IPS-20b (cell line): ENCODE results near the gene JUNB.

Source experiments
- H3K27ac ChIP-seq: one replicate; pipeline ENCODE4 v1.5.1; 2013; ENCODE audit warnings: low read length
- H3K27me3 ChIP-seq: 2 replicates; pipeline ENCODE4 v1.6.1; 2013; ENCODE audit warnings: mild to moderate bottlenecking, low read length, inconsistent platforms; ENCODE audit not compliant: insufficient read depth
- H3K36me3 ChIP-seq: 2 replicates; pipeline ENCODE4 v1.6.1; 2013; ENCODE audit warnings: low read depth, mild to moderate bottlenecking, inconsistent platforms, low read length, moderate library complexity; ENCODE audit not compliant: insufficient read depth
- H3K4me1 ChIP-seq: 2 replicates; pipeline ENCODE4 v1.6.1; 2013; ENCODE audit warnings: mild to moderate bottlenecking, control low read depth, inconsistent platforms, low read length, moderate library complexity; ENCODE audit not compliant: insufficient read depth
- H3K4me3 ChIP-seq: 2 replicates; pipeline ENCODE4 v1.5.1; 2013; ENCODE audit warnings: mild to moderate bottlenecking, low read length, inconsistent platforms
- H3K9ac ChIP-seq: 2 replicates; pipeline ENCODE4 v1.6.1; 2013; ENCODE audit warnings: low read depth, mild to moderate bottlenecking, inconsistent platforms, low read length, moderate library complexity
- H3K9me3 ChIP-seq: 2 replicates; pipeline ENCODE4 v1.6.1; 2013; ENCODE audit warnings: mild to moderate bottlenecking, low read depth, low read length, inconsistent platforms; ENCODE audit not compliant: insufficient read depth

Gene JUNB

DNA sequence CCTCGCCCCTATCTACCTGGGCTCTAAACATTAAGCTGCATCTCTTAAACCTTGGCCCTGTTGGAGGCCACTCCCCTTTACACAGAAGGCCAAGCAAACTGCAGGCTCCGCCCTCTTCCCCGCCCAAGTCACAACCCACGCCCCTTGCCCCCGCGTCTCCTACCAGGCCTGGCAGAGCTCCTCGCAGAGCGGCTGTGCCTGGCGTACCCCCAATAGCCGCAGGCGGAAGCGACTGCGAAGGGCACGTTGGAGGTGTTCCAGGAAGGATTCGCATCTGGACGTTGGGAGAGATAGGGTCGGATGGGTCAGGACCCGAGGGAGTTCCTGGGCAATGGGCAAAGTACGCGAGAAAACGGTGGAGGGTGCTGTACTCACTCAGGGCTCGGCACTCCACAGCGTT is 37.2 kb downstream of the JUNB start:
- Histone ChIP-seq H3K27ac (no peak overlapping the region), H3K4me1 (peaks cover 4% of the 10 kb centered on the region; the same call in 1 of the 2 replicates), H3K9me3 (no peaks in the 10 kb centered on the region), H3K4me3 (peak overlapping the region; percentile 58; the same call in 1 of the 2 replicates), H3K9ac (peak overlapping the region; percentile 38; the same call in 1 of the 2 replicates), H3K36me3 (no peaks in the 10 kb centered on the region), H3K27me3 (peaks cover 48% of the 10 kb centered on the region)

DNA sequence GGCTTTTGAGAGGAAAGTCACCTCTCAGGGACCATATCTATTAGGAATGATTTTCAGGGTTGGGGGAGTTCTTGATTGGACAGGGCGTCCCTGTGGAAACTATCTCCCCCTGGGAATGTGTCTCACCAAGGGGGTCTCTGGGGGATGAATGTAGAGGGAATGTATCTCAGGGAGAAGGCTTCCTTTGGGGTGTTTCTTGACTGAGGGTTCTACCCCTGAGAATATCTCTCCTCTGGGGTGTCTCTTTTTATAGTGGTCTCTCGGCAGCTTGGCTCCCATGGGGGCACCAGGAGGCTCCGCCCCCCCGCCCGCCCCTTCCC is 42.1 kb downstream of the JUNB start:
- Histone ChIP-seq H3K27me3 (peaks cover 87% of the 10 kb centered on the region), H3K4me3 (peak overlapping the region; percentile 54; the same call in 1 of the 2 replicates), H3K9me3 (no peaks in the 10 kb centered on the region), H3K9ac (no peak overlapping the region), H3K36me3 (no peaks in the 10 kb centered on the region), H3K27ac (no peak overlapping the region), H3K4me1 (peaks cover 4% of the 10 kb centered on the region; the same call in 1 of the 2 replicates)

DNA sequence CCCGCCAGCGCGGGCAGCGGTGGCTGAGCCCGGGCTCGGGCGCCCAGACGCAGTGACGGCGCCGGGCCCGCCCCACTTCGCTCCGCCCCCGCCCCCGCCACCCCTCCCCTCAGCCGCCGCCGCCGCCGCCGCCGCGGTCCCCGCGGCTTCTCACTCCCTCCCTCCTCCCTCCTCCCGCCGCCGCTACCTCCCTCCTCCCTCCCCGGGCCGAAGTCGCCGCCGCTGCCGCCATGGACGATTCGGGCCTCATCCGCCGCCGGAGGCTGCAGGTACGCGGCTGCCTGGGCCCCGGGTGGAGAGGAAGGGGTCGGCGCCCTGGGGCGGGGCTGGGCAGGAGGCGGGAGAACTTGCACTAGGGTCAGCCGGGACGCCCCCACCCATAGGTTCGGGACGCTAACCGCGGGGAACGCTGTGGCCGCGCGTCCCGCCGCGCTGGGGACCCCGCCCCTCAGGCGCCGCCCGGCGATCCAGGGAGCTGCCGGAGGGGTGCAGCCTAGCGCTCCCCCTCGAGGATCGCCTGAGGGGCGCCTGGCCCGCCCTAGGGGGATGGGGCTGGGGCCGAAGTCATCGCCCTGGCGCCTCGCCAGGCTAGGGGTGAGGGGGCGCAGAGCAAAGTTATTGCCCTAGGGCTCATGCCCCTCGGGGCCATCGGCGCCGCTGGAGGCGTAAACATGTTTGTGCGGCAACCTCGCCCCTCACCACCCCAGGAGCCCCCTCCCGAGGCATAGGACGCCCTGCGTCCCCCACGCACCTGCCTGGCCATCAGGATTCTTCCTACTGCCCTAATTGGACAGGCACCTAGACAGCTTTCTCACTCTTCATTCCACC is 42.7 kb downstream of the JUNB start:
- Histone ChIP-seq H3K4me1 (peaks cover 4% of the 10 kb centered on the region; the same call in 1 of the 2 replicates), H3K27me3 (peaks cover 85% of the 10 kb centered on the region), H3K27ac (no peak overlapping the region), H3K4me3 (peak overlapping the region; percentile 65), H3K9me3 (no peaks in the 10 kb centered on the region), H3K36me3 (no peaks in the 10 kb centered on the region), H3K9ac (peak overlapping the region; percentile 33; the same call in 1 of the 2 replicates)

DNA sequence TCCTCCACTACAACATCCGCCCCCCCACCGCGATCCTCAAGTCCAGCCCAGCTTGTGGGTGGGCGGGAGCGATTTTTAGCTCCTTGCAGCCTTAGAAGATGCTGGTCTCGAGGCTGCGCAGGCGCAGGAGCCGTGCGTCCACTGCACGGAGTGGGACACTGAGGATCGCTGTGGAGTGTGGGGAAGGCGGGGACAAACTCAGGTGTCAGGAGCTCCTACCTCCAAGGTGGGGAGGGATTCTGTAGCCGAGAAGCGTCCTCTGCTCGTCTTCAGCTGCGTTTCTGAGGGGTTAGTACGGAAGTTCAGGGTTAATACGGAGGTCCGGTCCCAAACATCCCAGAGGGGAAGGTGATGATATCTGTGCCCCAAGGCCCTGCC is 43.3 kb downstream of the JUNB start, which contains the start of gene RTBDN:
RTBDN (minus strand) TSS at position 14 of the 378 bp plus-strand sequence. CDS start 4,600 bp downstream, outside the sequence.
- Histone ChIP-seq H3K4me3 (peak within 1 kb of the TSS; percentile 65), H3K4me1 (peaks cover 4% of the 10 kb centered on the region; the same call in 1 of the 2 replicates), H3K27me3 (peaks cover 86% of the 10 kb centered on the region), H3K27ac (no peak within 1 kb of the TSS), H3K36me3 (no peaks in the 10 kb centered on the region), H3K9ac (peak within 1 kb of the TSS; percentile 33; the same call in 1 of the 2 replicates), H3K9me3 (no peaks in the 10 kb centered on the region)

DNA sequence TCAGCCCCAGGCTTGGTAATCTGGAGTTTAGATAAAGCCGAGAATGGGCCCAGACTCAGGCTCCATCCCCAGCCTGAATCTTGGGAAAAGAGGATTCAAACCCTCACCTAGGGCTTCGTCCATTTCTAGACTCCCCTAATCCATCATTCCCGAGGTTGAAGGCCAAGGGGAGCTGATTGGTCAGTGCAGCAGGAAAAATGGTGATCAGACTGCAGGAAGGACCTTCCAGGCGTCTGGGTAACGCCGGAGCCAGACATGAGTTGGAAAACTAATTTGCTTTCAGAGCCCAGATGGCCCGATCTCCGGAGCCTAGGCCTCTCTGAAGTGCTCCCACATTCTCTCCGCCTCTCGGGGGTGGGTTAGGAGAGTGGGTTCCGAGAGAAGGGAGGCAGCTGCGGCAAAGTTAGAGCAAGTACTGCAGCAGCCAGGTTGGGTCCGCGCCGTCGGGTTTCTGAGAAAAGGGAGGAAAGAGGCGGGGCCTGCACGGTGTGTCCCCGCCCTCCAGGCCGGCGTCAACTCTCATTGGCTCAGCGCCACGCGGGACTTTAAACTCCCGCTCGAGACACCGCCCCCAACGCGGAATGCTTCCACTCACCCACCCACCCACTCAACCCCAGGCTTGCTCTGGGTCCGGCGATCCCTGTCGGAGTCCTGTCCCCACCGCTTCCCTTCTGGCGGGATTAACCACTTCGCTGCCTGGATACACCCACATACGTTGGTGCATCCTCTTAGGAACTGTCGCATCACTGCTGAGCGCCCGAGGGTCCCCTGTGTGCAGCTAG is 43.9 kb downstream of the JUNB start:
- no peak overlapping the region; the same call in 1 of the 2 replicates for H3K9ac ChIP-seq
- no peak overlapping the region for H3K27ac ChIP-seq
- no peaks in the 10 kb centered on the region for H3K9me3 ChIP-seq
- peak overlapping the region; percentile 65 for H3K4me3 ChIP-seq
- H3K4me1 ChIP-seq = peaks cover 7% of the 10 kb centered on the region
- peaks cover 85% of the 10 kb centered on the region for H3K27me3 ChIP-seq
- H3K36me3 ChIP-seq = no peaks in the 10 kb centered on the region

DNA sequence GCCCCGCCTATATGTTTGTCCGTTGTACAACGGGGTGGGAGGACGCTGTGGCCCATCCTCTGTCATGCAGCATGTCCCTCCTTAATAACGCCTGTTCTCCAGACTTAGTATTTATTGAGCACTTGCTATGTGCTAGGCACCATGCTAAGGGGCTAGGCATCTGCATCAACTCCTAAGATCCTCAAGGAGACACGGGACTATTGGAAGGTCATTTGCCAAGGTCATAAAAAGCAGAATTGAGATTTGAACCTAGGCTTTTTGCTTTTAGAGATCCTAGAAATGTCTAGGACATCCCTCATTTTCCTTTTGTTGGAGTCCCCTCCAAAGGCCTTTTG is 45.2 kb downstream of the JUNB start:
- Histone ChIP-seq H3K4me3 (peak overlapping the region; percentile 63; the same call in 1 of the 2 replicates), H3K36me3 (no peaks in the 10 kb centered on the region), H3K27ac (no peak overlapping the region), H3K9ac (no peak overlapping the region), H3K4me1 (peaks cover 10% of the 10 kb centered on the region), H3K9me3 (no peaks in the 10 kb centered on the region), H3K27me3 (peaks cover 72% of the 10 kb centered on the region)

DNA sequence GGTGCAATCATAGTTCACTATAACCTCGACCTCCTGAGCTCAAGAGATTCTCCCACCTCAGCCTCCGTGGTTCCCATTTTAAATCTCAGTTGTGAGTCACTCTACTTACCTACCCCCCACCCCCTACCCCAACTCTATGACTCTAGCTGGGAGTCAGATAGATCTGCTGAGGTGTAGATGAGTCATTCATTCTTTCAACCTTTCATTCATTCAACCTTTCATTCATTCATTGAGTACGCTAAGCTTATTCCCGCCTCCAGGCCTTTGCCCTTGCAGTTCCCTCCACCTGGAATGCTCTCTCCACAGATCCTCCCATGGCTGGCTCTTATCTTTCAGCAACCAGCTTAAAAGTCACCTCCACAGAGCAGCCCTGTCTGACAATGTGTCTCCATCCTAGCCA is 45.9 kb downstream of the JUNB start:
- peaks cover 13% of the 10 kb centered on the region for H3K4me1 ChIP-seq
- H3K27ac ChIP-seq = no peak overlapping the region
- H3K4me3 ChIP-seq = no peak overlapping the region
- no peaks in the 10 kb centered on the region for H3K36me3 ChIP-seq
- H3K9me3 ChIP-seq = no peaks in the 10 kb centered on the region
- H3K9ac ChIP-seq = no peak overlapping the region
- H3K27me3 ChIP-seq = peaks cover 64% of the 10 kb centered on the region

DNA sequence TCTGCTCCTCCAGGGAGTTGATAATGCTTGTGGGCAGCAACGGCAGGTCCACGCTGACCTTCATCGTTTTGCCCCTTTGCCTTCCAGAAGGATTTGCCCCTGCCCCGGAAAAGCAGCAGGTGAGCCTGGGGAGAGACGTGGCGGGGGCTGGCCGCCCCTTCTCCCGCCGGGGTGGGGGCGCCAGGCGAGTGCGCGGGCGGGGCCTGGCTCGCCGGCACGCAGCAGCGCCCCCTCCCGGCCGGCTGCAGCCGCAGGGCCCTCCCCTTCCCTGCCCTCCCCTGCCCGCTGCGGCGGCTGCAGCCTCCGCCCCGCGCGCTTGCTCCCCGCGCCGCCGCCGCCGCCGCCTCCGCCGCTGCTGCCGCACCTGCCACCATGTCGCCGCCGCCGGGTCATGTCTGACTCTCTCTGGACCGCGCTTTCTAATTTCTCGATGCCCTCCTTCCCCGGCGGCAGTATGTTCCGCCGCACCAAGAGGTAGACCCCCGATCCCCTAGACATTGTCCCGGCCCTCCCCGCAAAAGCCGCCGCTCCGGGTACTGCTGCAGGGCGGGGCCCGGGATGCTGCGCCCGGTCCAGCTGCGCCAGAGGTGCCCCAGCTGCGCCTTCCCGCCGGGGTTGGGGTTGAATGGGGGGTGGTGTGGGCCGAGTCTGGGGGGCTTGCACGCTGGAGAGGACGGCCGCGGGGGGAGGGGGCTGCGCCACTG is 47.0 kb downstream of the JUNB start, which contains the start of gene MAST1:
MAST1 (plus strand) TSS at position 334 of the 704 bp plus-strand sequence; CDS start at position 392, 58 bp downstream.
- Histone ChIP-seq H3K27ac (no peak within 1 kb of the TSS), H3K27me3 (peaks cover 53% of the 10 kb centered on the region)

DNA sequence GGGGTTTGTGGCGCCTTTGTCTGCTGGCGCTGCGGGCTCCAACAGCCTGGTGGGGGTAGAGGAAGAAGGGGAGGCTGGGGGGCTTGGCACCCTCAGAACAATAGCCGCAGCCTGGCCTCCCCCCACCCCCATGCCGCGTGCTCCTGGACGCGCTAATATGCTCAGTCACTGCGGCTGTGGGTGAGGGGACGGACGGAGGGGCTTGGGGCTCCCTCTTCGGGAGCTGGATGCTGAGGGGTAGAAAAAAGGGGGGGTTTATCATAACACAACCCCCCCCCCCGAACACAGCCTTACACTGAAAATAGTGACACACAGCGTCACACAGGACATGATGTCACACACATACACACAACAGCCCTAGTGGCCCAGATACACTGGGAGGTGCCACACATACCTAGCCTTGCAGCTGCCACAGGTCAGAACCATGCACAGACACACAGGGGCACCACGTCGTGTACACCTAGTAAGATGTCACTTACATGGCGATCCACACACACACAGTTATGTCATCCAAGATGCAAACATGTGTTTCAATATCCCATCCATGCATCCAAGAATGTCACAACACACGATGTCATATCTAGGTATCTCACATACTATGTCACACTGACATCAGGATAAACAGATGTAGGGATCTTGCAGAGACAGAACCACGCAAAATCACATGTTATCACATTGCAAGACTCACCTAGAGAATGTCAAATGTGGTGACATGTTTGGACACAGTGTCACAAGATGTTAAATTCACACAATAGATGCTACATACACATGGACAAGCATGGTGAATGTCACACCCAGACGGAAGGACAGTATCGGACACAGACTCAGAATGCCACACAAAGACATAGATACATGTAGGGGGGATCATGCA is 47.8 kb downstream of the JUNB start:
- H3K27ac ChIP-seq = no peak overlapping the region
- peaks cover 9% of the 10 kb centered on the region for H3K4me1 ChIP-seq
- no peaks in the 10 kb centered on the region for H3K9me3 ChIP-seq
- H3K9ac ChIP-seq = peak overlapping the region; percentile 55; the same call in 1 of the 2 replicates
- H3K27me3 ChIP-seq = peaks cover 49% of the 10 kb centered on the region
- H3K4me3 ChIP-seq = peak overlapping the region; percentile 69
- no peaks in the 10 kb centered on the region for H3K36me3 ChIP-seq

More for the DNA sequence above, 47.0 kb downstream of the JUNB start, which contains the start of gene MAST1:
- Histone ChIP-seq H3K9me3 (no peaks in the 10 kb centered on the region), H3K9ac (peak within 1 kb of the TSS; percentile 55; the same call in 1 of the 2 replicates), H3K4me1 (peaks cover 9% of the 10 kb centered on the region), H3K4me3 (peak within 1 kb of the TSS; percentile 69), H3K36me3 (no peaks in the 10 kb centered on the region)

DNA sequence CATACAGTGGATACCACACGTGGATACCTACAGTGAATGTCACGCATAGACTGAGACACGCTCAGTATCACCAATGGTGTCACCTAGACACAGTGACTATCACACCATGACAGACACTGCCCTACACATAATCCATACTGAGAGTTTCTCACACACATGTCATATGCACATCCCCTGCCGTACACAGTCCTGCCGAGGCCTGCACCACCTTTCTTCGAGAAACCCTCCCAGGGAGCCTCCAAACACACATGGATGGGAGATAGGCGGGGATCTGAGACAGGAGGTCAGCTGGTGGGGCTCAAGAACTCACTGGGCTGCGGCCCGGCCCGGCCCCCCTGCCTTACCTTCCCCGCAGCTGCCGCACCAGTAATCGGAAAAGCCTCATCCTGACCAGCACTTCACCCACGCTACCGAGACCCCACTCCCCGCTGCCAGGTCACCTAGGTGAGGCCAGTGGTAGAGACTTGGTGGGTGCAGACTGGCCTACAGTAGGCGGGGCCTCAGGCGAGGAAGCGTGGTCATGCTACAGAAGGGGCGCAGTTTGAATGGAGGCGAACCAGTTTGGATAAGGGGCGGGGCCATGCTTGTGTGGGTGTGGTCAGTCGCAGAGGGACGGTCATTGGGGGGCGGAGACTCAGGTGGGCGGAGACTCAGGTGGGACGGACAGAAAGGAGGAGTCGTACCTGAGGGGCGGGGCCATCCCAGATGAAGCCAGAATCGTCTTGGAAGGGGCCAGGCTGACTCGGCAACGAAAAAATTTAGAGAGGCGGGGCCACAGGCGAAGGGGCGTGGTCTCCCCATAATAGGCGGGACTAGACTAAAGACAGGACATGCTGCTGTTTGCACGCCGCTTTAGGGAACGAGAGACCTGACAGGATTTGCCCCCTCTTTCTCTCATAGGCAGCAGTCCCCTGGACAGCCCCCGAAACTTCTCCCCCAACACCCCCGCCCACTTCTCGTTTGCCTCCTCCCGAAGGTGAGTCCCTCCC is 49.1 kb downstream of the JUNB start:
- H3K27me3 ChIP-seq = peaks cover 36% of the 10 kb centered on the region
- H3K9ac ChIP-seq = peak overlapping the region; percentile 63; the same call in 1 of the 2 replicates
- H3K4me3 ChIP-seq = peak overlapping the region; percentile 69; the same call in 1 of the 2 replicates
- H3K36me3 ChIP-seq = no peaks in the 10 kb centered on the region
- H3K27ac ChIP-seq = peak overlapping the region; percentile 47
- no peaks in the 10 kb centered on the region for H3K9me3 ChIP-seq
- peaks cover 9% of the 10 kb centered on the region for H3K4me1 ChIP-seq
